ENCODE results near the gene COL4A6. TPM values are rescaled to one million over a fixed set of nuclear protein-coding genes. Genes with fewer than 3 reads are reported as not detected.

The COL4A6 gene
- total RNA-seq, 1 donor from 2014 or later = 99.4 TPM

- H3K4me3 Mint-ChIP-seq = no peak overlapping the region
- no peaks in the 10 kb centered on the region for H3K9me3 Mint-ChIP-seq
- peaks cover 32% of the 10 kb centered on the region for H3K36me3 Mint-ChIP-seq
- H3K27me3 Mint-ChIP-seq (ENCODE audit: low read depth) = no peaks in the 10 kb centered on the region
- TF ChIP-seq, protein P1, sequence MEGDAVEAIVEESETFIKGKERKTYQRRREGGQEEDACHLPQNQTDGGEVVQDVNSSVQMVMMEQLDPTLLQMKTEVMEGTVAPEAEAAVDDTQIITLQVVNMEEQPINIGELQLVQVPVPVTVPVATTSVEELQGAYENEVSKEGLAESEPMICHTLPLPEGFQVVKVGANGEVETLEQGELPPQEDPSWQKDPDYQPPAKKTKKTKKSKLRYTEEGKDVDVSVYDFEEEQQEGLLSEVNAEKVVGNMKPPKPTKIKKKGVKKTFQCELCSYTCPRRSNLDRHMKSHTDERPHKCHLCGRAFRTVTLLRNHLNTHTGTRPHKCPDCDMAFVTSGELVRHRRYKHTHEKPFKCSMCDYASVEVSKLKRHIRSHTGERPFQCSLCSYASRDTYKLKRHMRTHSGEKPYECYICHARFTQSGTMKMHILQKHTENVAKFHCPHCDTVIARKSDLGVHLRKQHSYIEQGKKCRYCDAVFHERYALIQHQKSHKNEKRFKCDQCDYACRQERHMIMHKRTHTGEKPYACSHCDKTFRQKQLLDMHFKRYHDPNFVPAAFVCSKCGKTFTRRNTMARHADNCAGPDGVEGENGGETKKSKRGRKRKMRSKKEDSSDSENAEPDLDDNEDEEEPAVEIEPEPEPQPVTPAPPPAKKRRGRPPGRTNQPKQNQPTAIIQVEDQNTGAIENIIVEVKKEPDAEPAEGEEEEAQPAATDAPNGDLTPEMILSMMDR (IDR thresholded peaks at IDR 0.05; ENCODE audit: unreplicated experiment) = no peak
- no peak for DNase-seq (ENCODE audit: low spot score in 2 of 2, unreplicated experiment in 2 of 2)
- H3K4me1 Mint-ChIP-seq = peaks cover 4% of the 10 kb centered on the region
- H3K27ac Mint-ChIP-seq = no peak overlapping the region
Measured at GRCh38 chrX:108171671-108172070, 266.6 kb downstream of the COL4A6 start.

DNA sequence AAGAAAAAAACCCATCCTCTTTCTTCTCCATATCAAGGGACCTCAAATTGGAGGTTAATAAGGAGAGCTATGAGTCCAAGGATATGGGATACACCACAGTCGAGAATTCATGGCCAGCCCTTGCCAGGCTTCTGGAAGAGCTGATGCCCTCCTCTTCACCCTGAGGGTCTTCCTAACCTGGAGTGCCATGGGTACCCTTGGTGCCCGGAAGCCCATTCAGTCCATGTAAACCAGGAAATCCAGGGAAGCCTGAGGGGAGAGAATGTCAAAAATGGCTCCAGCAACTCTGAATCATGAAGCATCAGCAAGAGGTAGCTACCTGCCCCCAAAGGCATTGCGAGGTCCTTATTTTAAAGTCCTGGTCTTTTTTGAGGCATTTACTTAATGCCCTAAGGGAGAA, 268.5 kb downstream of the COL4A6 start:
- Mint-ChIP-seq H3K36me3 (peaks cover 28% of the 10 kb centered on the region), H3K9me3 (no peaks in the 10 kb centered on the region)
- TF ChIP-seq, protein P1 (IDR thresholded peaks at IDR 0.05; ENCODE audit: unreplicated experiment) = no peak

GRCh38 chrX:108168961-108169740, 269.1 kb downstream of the COL4A6 start:
- Mint-ChIP-seq H3K4me3 (no peak overlapping the region), H3K9me3 (no peaks in the 10 kb centered on the region), H3K4me1 (peaks cover 13% of the 10 kb centered on the region), H3K27ac (no peak overlapping the region), H3K36me3 (peaks cover 28% of the 10 kb centered on the region), H3K27me3 (ENCODE audit: low read depth) (no peaks in the 10 kb centered on the region)
- DNase-seq (ENCODE audit: low spot score in 2 of 2, unreplicated experiment in 2 of 2) = no peak
- TF ChIP-seq, protein P1 (IDR thresholded peaks at IDR 0.05; ENCODE audit: unreplicated experiment) = no peak

More for the DNA sequence above, 268.5 kb downstream of the COL4A6 start:
- no peaks in the 10 kb centered on the region for H3K27me3 Mint-ChIP-seq (ENCODE audit: low read depth)
- no peak overlapping the region for H3K4me3 Mint-ChIP-seq
- H3K27ac Mint-ChIP-seq = no peak overlapping the region
- no peak for DNase-seq (ENCODE audit: low spot score in 2 of 2, unreplicated experiment in 2 of 2)
- H3K4me1 Mint-ChIP-seq = peaks cover 13% of the 10 kb centered on the region

DNA sequence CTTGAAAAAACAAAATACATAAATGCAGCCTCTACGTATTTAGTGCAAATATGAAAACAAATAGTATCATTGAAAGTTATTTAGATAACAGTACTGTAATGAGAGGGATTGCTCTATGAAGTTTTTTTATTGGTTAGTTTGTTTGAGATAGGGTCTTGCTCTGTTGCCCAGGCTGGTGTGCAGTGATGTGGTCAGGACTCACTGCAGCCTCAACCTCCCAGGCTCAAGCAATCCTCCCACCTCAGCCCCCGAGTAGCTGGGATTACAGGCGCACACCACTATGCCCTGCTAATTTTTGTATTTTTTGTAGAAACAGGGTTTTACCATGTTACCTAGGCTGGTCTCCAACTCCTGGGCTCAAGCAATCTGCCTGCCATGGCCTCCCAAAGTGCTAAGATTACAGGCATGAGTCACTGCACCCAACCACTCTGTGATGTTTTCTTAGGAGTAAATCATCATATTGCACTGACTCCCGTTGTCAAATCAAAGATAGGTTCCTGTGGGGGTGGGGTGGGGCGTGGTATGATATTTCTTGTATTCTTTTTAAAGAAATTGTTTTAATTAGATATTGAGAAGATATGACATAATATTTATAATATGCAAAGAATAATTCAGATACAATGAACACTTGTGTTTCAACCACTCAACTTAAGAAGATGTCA, 270.9 kb downstream of the COL4A6 start:
- no peaks in the 10 kb centered on the region for H3K9me3 Mint-ChIP-seq
- no peak overlapping the region for H3K27ac Mint-ChIP-seq
- no peak overlapping the region for H3K4me3 Mint-ChIP-seq
- H3K27me3 Mint-ChIP-seq (ENCODE audit: low read depth) = no peaks in the 10 kb centered on the region
- peaks cover 13% of the 10 kb centered on the region for H3K4me1 Mint-ChIP-seq
- DNase-seq (ENCODE audit: low spot score in 2 of 2, unreplicated experiment in 2 of 2) = no peak
- H3K36me3 Mint-ChIP-seq = peaks cover 30% of the 10 kb centered on the region
- TF ChIP-seq, protein P1 (IDR thresholded peaks at IDR 0.05; ENCODE audit: unreplicated experiment) = no peak

DNA sequence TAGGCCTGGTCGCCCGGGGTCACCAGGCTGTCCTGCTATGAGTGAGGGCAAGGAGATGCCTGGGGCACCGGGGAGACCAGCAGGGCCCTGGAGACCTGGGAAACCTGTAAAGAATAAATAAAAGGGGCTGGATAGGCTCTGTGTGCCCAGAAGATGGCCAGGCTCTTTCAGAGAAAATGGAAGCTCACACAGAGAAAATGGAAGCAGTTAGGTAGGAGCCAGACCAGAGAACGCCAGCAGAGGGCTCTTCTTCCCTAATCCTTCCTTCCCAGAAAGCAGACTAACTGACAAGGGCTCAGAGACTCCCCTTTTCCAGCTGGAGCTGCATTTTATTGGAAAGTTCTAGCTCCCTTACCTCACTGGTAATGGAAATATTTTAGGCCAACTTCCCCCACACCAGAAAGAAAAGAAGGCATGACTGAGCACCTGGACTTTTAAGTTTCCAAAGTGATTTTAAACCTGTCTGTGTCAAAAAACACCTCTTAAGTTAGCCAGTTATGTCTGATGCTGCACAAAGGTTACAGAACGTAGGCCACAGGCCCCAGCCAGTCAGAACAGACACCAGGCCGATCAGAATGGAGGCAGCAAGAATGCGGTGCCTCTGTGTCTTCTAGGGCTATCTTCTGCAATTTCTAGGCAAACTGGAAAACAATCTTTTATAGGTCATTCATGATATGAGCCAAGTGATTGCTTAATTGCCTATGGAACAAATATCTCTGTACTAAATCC, 272.7 kb downstream of the COL4A6 start:
- TF ChIP-seq, protein P1 (IDR thresholded peaks at IDR 0.05; ENCODE audit: unreplicated experiment) = no peak
- H3K4me1 Mint-ChIP-seq = peaks cover 13% of the 10 kb centered on the region
- DNase-seq (ENCODE audit: low spot score in 2 of 2, unreplicated experiment in 2 of 2) = no peak
- peaks cover 20% of the 10 kb centered on the region for H3K36me3 Mint-ChIP-seq
- H3K4me3 Mint-ChIP-seq = no peak overlapping the region
- H3K9me3 Mint-ChIP-seq = no peaks in the 10 kb centered on the region
- no peaks in the 10 kb centered on the region for H3K27me3 Mint-ChIP-seq (ENCODE audit: low read depth)
- peak overlapping the region; percentile 7 for H3K27ac Mint-ChIP-seq
